ENCODE results near the gene ZNF154. TPM values are rescaled to one million over a fixed set of nuclear protein-coding genes. Genes with fewer than 3 reads are reported as not detected.
"Not testable (repeated sequence)": the region's sequence is repeated elsewhere in the genome, so short reads cannot be mapped to it uniquely, and the experiment has no call there.

ZNF154 gene
- total RNA-seq, 1 donor: 2.5 TPM

- peak within 1 kb of the TSS; percentile 98 for H3K4me3 ChIP-seq (ENCODE audit: low read depth, low read length)
- no peak for TF ChIP-seq CTCF (IDR thresholded peaks at IDR 0.05; ENCODE audit: insufficient read depth, low read length)
- peak; percentile 93 for DNase-seq (ENCODE audit: low read depth)
These were observed 37.8 kb upstream of the ZNF154 start, which contains the start of gene ZNF776 for GRCh38 chr19:57746580-57747471. TSS of gene ZNF776 (plus strand) at chr19:57746815. CDS start at chr19:57747059, 244 bp downstream.

- H3K4me3 ChIP-seq (ENCODE audit: low read depth, low read length); DNase-seq (ENCODE audit: low read depth): not testable (repeated sequence)
These were observed 29.8 kb upstream of the ZNF154 start for GRCh38 chr19:57738770-57739169.

GRCh38 chr19:57738320-57738719, 29.3 kb upstream of the ZNF154 start:
- H3K4me3 ChIP-seq (ENCODE audit: low read depth, low read length): not testable (repeated sequence)
- TF ChIP-seq CTCF (IDR thresholded peaks at IDR 0.05; ENCODE audit: insufficient read depth, low read length): peak; percentile 46
- peak; percentile 50 for DNase-seq (ENCODE audit: low read depth)

- DNase-seq (ENCODE audit: low read depth): no peak
- no peak overlapping the region for H3K4me3 ChIP-seq (ENCODE audit: low read depth, low read length)
- TF ChIP-seq CTCF (IDR thresholded peaks at IDR 0.05; ENCODE audit: insufficient read depth, low read length): no peak
These were observed 11.9 kb upstream of the ZNF154 start for GRCh38 chr19:57720878-57721277.

- no peak overlapping the region for H3K4me3 ChIP-seq (ENCODE audit: low read depth, low read length)
- TF ChIP-seq CTCF (IDR thresholded peaks at IDR 0.05; ENCODE audit: insufficient read depth, low read length): no peak
- DNase-seq (ENCODE audit: low read depth): no peak
These were observed 11.0 kb upstream of the ZNF154 start for GRCh38 chr19:57719901-57720519.

- H3K4me3 ChIP-seq (ENCODE audit: low read depth, low read length): no peak overlapping the region
These were observed 10.4 kb upstream of the ZNF154 start for GRCh38 chr19:57719424-57719823.

More at GRCh38 chr19:57719424-57719823, 10.4 kb upstream of the ZNF154 start:
- TF ChIP-seq CTCF (IDR thresholded peaks at IDR 0.05; ENCODE audit: insufficient read depth, low read length): no peak
- DNase-seq (ENCODE audit: low read depth): no peak

Measured in fibroblast of the aortic adventitia (primary cell).